OCI-LY3 (cell line): ENCODE results near the gene NOL3.

Source experiments
- H2AFZ ChIP-seq: fragments of 200-600, 300-600 bp; shearing (Covaris generic); 2 replicates; pipeline ENCODE4 v1.6.0; 2014; ENCODE audit warnings: antibody characterized with exemption, low read depth, low read length
- H3K27ac ChIP-seq: fragments of 200-600, 300-600 bp; sonication (generic); 2 replicates; pipeline ENCODE4 v1.5.1; 2014; ENCODE audit warnings: mild to moderate bottlenecking, low read length, moderate library complexity, mixed read lengths
- H3K27me3 ChIP-seq: fragments of 200-600, 300-600 bp; sonication (generic); 2 replicates; pipeline ENCODE4 v1.6.1; 2014; ENCODE audit warnings: low read depth, low read length, mixed read lengths
- H3K36me3 ChIP-seq: fragments of 200-600, 300-600 bp; sonication (generic); replicated peaks from 2 replicates; pipeline ENCODE3; 2014; ENCODE audit warnings: low read depth, low read length, mixed read lengths
- H3K4me1 ChIP-seq: fragments of 300-600, 200-600 bp; sonication (generic); 2 replicates; pipeline ENCODE4 v1.6.1; 2014; ENCODE audit warnings: low read length, mixed read lengths
- H3K4me2 ChIP-seq: fragments of 200-600, 300-600 bp; sonication (generic); 2 replicates; pipeline ENCODE4 v1.6.1; 2014; ENCODE audit warnings: low read length, mixed read lengths
- H3K4me3 ChIP-seq: fragments of 300-600, 200-600 bp; sonication (generic); 2 replicates; pipeline ENCODE4 v1.5.1; 2014; ENCODE audit warnings: antibody characterized with exemption, mild to moderate bottlenecking, low read length, moderate library complexity
- H3K79me2 ChIP-seq: fragments of 300-600, 200-600 bp; shearing (Covaris generic); 2 replicates; pipeline ENCODE4 v1.6.1; 2014; ENCODE audit warnings: mild to moderate bottlenecking, low read length, mixed read lengths
- H3K9ac ChIP-seq: fragments of 300-600, 200-600 bp; shearing (Covaris generic); 2 replicates; pipeline ENCODE4 v1.6.0; 2014; ENCODE audit warnings: mild to moderate bottlenecking, low read length, moderate library complexity
- H3K9me3 ChIP-seq: fragments of 200-600, 300-600 bp; shearing (Covaris generic); 2 replicates; pipeline ENCODE4 v1.6.1; 2014; ENCODE audit warnings: low read length, mixed read lengths; ENCODE audit not compliant: insufficient read depth
- H4K20me1 ChIP-seq: fragments of 200-600, 300-600 bp; sonication (generic); 2 replicates; pipeline ENCODE4 v1.6.1; 2016; ENCODE audit warnings: low read length, mixed read lengths; ENCODE audit not compliant: insufficient read depth
- EZH2phosphoT487 ChIP-seq: fragments of 200-600 bp; shearing (Covaris generic); IDR thresholded peaks from 2 replicates; pipeline ENCODE4 v1.6.1; 2018; ENCODE audit warnings: antibody characterized with exemption, mixed run types, low read depth
- TF ChIP-seq, protein P1 (sequence below): fragments of 200-600, 300-600 bp; sonication (generic); IDR thresholded peaks from 2 replicates; pipeline ENCODE4 v1.5.1; 2014; ENCODE audit warnings: antibody characterized with exemption, low read length, low read depth

NOL3 gene

DNA sequence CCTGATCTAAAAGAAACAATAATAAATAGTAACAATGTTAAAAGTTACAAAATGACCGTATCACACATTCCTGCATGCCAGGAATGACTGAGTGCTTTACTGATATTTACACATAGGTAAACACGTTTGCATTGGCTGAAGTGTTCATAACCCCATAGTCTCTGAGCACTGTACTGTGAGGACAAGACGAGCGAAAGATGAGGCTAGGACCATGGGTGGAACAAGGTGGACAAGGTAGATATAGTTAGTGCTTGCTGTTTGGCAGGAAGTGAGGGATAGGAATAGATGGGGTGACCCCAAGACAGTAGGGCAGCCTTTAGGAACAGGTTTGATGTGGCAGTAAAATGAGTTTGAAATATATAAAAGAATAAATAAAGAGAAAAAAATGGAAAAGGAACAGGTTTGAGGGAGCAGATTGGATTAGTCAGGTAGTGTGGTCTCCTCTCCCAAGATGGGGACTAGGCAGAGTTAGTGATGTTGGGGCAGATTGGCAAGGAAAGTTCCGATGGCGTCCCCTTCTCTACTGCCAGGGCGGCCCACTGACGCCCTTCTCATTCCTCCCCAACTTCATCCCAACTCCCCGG is 21.2 kb downstream of the NOL3 start:
- Histone ChIP-seq H3K4me1 (peaks cover 12% of the 10 kb centered on the region), H3K9me3 (no peaks in the 10 kb centered on the region), H3K4me2 (peak overlapping the region; percentile 56), H3K27me3 (no peaks in the 10 kb centered on the region), H3K4me3 (peak overlapping the region; percentile 96), H3K9ac (peak overlapping the region; percentile 95), H4K20me1 (no peaks in the 10 kb centered on the region), H3K27ac (no peak overlapping the region), H3K36me3 (peaks cover 29% of the 10 kb centered on the region), H2AFZ (peak overlapping the region; percentile 65), H3K79me2 (peaks cover 32% of the 10 kb centered on the region)
- TF ChIP-seq, protein P1, sequence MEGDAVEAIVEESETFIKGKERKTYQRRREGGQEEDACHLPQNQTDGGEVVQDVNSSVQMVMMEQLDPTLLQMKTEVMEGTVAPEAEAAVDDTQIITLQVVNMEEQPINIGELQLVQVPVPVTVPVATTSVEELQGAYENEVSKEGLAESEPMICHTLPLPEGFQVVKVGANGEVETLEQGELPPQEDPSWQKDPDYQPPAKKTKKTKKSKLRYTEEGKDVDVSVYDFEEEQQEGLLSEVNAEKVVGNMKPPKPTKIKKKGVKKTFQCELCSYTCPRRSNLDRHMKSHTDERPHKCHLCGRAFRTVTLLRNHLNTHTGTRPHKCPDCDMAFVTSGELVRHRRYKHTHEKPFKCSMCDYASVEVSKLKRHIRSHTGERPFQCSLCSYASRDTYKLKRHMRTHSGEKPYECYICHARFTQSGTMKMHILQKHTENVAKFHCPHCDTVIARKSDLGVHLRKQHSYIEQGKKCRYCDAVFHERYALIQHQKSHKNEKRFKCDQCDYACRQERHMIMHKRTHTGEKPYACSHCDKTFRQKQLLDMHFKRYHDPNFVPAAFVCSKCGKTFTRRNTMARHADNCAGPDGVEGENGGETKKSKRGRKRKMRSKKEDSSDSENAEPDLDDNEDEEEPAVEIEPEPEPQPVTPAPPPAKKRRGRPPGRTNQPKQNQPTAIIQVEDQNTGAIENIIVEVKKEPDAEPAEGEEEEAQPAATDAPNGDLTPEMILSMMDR: no peak
- no peak for TF ChIP-seq EZH2phosphoT487

DNA sequence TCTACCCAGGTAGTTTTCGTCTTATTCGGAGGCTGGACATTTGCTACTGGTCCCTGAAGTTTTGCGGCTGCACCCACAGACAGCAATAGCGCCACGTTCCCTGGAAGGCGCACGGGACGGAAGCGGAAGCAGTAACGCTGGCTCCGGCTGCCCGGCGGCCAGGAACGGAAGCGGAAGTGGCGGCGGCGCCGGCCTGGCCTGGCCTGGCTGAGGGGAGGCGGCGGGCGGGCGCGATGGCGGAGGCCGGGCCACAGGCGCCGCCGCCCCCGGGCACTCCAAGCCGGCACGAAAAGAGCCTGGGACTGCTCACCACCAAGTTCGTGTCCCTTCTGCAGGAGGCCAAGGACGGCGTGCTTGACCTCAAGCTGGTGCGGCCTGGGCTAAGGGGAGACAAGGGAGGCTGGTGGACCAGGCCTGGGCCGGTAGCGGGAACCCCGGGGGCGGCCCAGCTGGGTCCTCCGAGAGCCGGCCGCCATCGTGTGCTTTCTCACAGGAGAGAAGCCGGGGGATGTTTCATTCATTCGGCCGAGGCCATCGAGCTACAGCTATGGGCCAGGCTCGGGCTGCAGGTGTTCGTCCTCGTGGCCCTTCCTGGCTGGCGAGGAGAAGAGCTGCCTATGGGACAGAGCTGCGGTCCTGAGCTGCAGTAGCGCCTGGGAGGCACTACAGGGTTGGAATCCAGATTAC is 21.8 kb downstream of the NOL3 start, which contains the start of gene E2F4:
Gene E2F4, plus strand, starts transcription at position 161 of the 687 bp plus-strand sequence. Its CDS starts 73 bp downstream, at position 234.
- Histone ChIP-seq H3K4me3 (peak within 1 kb of the TSS; percentile 96), H3K9me3 (no peaks in the 10 kb centered on the region), H3K4me2 (peak within 1 kb of the TSS; percentile 98), H4K20me1 (no peaks in the 10 kb centered on the region), H3K9ac (peak within 1 kb of the TSS; percentile 95), H2AFZ (peak within 1 kb of the TSS; percentile 65), H3K27me3 (no peaks in the 10 kb centered on the region), H3K27ac (peak within 1 kb of the TSS; percentile 53), H3K4me1 (peaks cover 12% of the 10 kb centered on the region), H3K36me3 (peaks cover 35% of the 10 kb centered on the region), H3K79me2 (peaks cover 32% of the 10 kb centered on the region)
- no peak for TF ChIP-seq EZH2phosphoT487
- TF ChIP-seq, protein P1: no peak

DNA sequence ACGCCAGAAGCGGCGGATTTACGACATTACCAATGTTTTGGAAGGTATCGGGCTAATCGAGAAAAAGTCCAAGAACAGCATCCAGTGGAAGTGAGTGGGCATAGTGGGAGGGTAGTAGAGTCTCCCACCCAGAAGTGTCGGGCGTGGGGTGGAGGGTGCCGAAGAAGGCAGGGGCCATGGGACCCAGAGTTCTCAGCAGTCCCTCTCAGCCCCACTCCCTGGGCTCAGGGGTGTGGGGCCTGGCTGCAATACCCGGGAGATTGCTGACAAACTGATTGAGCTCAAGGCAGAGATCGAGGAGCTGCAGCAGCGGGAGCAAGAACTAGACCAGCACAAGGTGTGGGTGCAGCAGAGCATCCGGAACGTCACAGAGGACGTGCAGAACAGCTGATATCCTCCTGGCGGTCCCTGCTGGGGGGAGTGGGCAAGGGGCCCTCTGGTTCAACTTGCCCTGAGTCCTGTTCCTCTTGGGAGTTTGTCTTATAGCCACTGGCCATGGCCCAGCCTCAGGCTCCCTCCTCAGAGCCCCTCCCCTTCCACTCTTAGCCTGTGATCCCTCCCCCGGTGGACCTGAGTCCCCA is 22.5 kb downstream of the NOL3 start:
- Histone ChIP-seq H3K79me2 (peaks cover 32% of the 10 kb centered on the region), H3K27ac (peak overlapping the region; percentile 53; the same call in 1 of the 2 replicates), H2AFZ (no peak overlapping the region), H3K9me3 (no peaks in the 10 kb centered on the region), H3K27me3 (no peaks in the 10 kb centered on the region), H3K9ac (peak overlapping the region; percentile 95), H3K4me2 (peak overlapping the region; percentile 98), H4K20me1 (no peaks in the 10 kb centered on the region), H3K36me3 (peaks cover 40% of the 10 kb centered on the region), H3K4me1 (peaks cover 12% of the 10 kb centered on the region), H3K4me3 (peak overlapping the region; percentile 96)
- TF ChIP-seq EZH2phosphoT487: no peak

DNA sequence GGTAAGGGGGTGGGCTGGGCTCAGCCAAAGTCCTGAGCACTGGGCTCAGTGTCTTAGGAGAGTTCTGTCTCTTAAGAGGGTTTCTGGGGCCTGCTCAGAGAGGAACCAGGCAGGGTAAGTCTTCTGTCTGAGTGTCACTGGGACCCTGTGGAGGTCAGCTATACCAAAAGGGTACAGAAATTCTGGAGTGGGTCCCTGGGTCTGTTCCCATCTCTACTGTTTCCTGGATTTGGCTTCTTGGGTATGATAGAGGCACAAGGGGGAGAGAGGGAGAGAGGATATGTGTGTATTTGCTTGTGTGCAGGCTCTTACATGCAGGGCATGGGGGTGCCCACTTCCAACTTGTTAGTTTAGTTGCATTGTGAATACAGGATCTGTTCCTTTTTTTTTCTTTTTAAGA is 23.2 kb downstream of the NOL3 start:
- no peak for TF ChIP-seq EZH2phosphoT487
- TF ChIP-seq, protein P1: no peak
- peak overlapping the region; percentile 95; the same call in 1 of the 2 replicates for H3K9ac ChIP-seq
- H3K27ac ChIP-seq: no peak overlapping the region
- H3K36me3 ChIP-seq: peaks cover 45% of the 10 kb centered on the region
- no peak overlapping the region for H2AFZ ChIP-seq
- no peaks in the 10 kb centered on the region for H4K20me1 ChIP-seq
- peaks cover 12% of the 10 kb centered on the region for H3K4me1 ChIP-seq
- no peaks in the 10 kb centered on the region for H3K9me3 ChIP-seq
- peak overlapping the region; percentile 98 for H3K4me2 ChIP-seq
- H3K79me2 ChIP-seq: peaks cover 32% of the 10 kb centered on the region
- H3K27me3 ChIP-seq: no peaks in the 10 kb centered on the region
- peak overlapping the region; percentile 96 for H3K4me3 ChIP-seq
